NK-92 treated with Interleukin-12 subunit alpha and Interleukin-12 subunit beta, amount 100 ng/mL, for 24 hours (cell line): ENCODE measurements around the gene ACE2.

ENCODE experiments used
- DNase-seq: peaks from one replicate; lab custom pipeline; 2025; lab: John Stamatoyannopoulos, UW

Gene ACE2

GRCh38 chrX:15574017-15574416, 26.7 kb downstream of the ACE2 start:
- no peak for DNase-seq

- no peak for DNase-seq
Measured at GRCh38 chrX:15570145-15570544, 30.6 kb downstream of the ACE2 start.

GRCh38 chrX:15567886-15568616, 32.7 kb downstream of the ACE2 start:
- DNase-seq: no peak

GRCh38 chrX:15567267-15567666, 33.5 kb downstream of the ACE2 start:
- DNase-seq: no peak

- no peak for DNase-seq
Measured at GRCh38 chrX:15566244-15566643, 34.5 kb downstream of the ACE2 start.

GRCh38 chrX:15564981-15565579, 35.7 kb downstream of the ACE2 start:
- no peak for DNase-seq

GRCh38 chrX:15563056-15563455, 37.7 kb downstream of the ACE2 start:
- no peak for DNase-seq

GRCh38 chrX:15560924-15561323, 39.8 kb downstream of the ACE2 start:
- no peak for DNase-seq

- no peak for DNase-seq
Measured at GRCh38 chrX:15559227-15559626, 41.5 kb downstream of the ACE2 start.

- no peak for DNase-seq
Measured at GRCh38 chrX:15549189-15550012, 51.4 kb downstream of the ACE2 start.

- no peak for DNase-seq
Measured at GRCh38 chrX:15547356-15547755, 53.4 kb downstream of the ACE2 start.

- no peak for DNase-seq
Measured at GRCh38 chrX:15546745-15547144, 54.0 kb downstream of the ACE2 start.

GRCh38 chrX:15530318-15530717, 70.4 kb downstream of the ACE2 start:
- DNase-seq: no peak

GRCh38 chrX:15529165-15529564, 71.6 kb downstream of the ACE2 start:
- DNase-seq: no peak

- no peak for DNase-seq
Measured at GRCh38 chrX:15525664-15526416, 74.9 kb downstream of the ACE2 start.

- no peak for DNase-seq
Measured at GRCh38 chrX:15524417-15524816, 76.3 kb downstream of the ACE2 start.

GRCh38 chrX:15523088-15523487, 77.7 kb downstream of the ACE2 start:
- DNase-seq: no peak

- no peak for DNase-seq
Measured at GRCh38 chrX:15522464-15522863, 78.3 kb downstream of the ACE2 start.

GRCh38 chrX:15515931-15516330, 84.8 kb downstream of the ACE2 start:
- DNase-seq: no peak

- no peak for DNase-seq
Measured at GRCh38 chrX:15514279-15514678, 86.5 kb downstream of the ACE2 start.

GRCh38 chrX:15512401-15512965, 88.3 kb downstream of the ACE2 start:
- no peak for DNase-seq

GRCh38 chrX:15511563-15511962, 89.2 kb downstream of the ACE2 start:
- DNase-seq: no peak
